ENCODE data around the gene C1orf122. TPM values are rescaled to one million over a fixed set of nuclear protein-coding genes. Genes with fewer than 3 reads are reported as not detected.

The C1orf122 gene
- polyA plus RNA-seq, 3 donors = 15.5 to 29.5 (median 22.9) TPM

- Histone ChIP-seq H3K79me2 (ENCODE audit: insufficient read depth, low read length) (no peaks in the 10 kb centered on the region), H3K27me3 (ENCODE audit: control insufficient read depth in 2 of 2, insufficient read depth in 2 of 2, low read length in 2 of 2) (peaks cover 22 to 48% of the 10 kb centered on the region in 2 donors), H4K20me1 (ENCODE audit: insufficient read depth, low read length) (no peaks in the 10 kb centered on the region), H3K9me3 (replicated peaks in 1 of 2; ENCODE audit: control insufficient read depth in 1 of 2, insufficient read depth in 1 of 2, low read length in 2 of 2) (peaks cover 0 to 3% of the 10 kb centered on the region in 2 donors), H3K4me3 (replicated peaks in 1 of 3; ENCODE audit: low read depth in 2 of 3, low read length in 3 of 3) (peak within 1 kb of the TSS in 2 of 3 experiments; percentile 25 to 63), H3K9ac (ENCODE audit: insufficient read depth, low read length, poor library complexity, severe bottlenecking) (no peak within 1 kb of the TSS), H2AFZ (ENCODE audit: insufficient read depth, low read depth, low read length, poor library complexity, severe bottlenecking) (no peak within 1 kb of the TSS), H3K4me1 (ENCODE audit: control insufficient read depth in 1 of 2, insufficient read depth in 2 of 2, low read length in 2 of 2) (peaks cover 3 to 12% of the 10 kb centered on the region in 2 donors), H3K27ac (ENCODE audit: low read depth in 1 of 2, low read length in 2 of 2) (no peak within 1 kb of the TSS), H3K4me2 (replicated peaks; ENCODE audit: extremely low read depth, low read length, poor library complexity, severe bottlenecking) (peak within 1 kb of the TSS; percentile 69), H3K36me3 (replicated peaks in 1 of 2; ENCODE audit: control insufficient read depth in 1 of 2, insufficient read depth in 2 of 2, low read length in 2 of 2) (no peaks in the 10 kb centered on the region)
- Mint-ChIP-seq H3K27ac (no peak within 1 kb of the TSS), H3K9me3 (peaks cover 0 to 11% (median 4%) of the 10 kb centered on the region in 7 donors), H3K27me3 (ENCODE audit: low read depth in 3 of 3) (peaks cover 50 to 65% (median 51%) of the 10 kb centered on the region in 3 donors), H3K36me3 (peaks cover 0 to 1% of the 10 kb centered on the region in 2 donors), H3K4me3 (peak within 1 kb of the TSS; percentile 70 to 84), H3K4me1 (peaks cover 20% of the 10 kb centered on the region)
- under 1% methylated on average over 76 of the region's 82 CpGs for WGBS (ENCODE audit: insufficient coverage)
- intact Hi-C loops (cut with micrococcal nuclease) = no loop called here
- TF ChIP-seq CTCF (IDR thresholded peaks at IDR 0.05) = no peak
- peak; percentile 10 to 41 (median 17) for DNase-seq
Measured at GRCh38 chr1:37793773-37794371, 13.7 kb upstream of the C1orf122 start, which contains the start of gene MANEAL. Gene MANEAL, plus strand, starts transcription at chr1:37793847. Its CDS starts 336 bp downstream, at chr1:37794183.

GRCh38 chr1:37794372-37795339 lies 12.9 kb upstream of the C1orf122 start:
- H3K36me3 Mint-ChIP-seq = peaks cover 7 to 8% of the 10 kb centered on the region in 2 donors
- peaks cover 22 to 47% of the 10 kb centered on the region in 2 donors for H3K27me3 ChIP-seq (ENCODE audit: control insufficient read depth in 2 of 2, insufficient read depth in 2 of 2, low read length in 2 of 2)
- H3K9ac ChIP-seq (ENCODE audit: insufficient read depth, low read length, poor library complexity, severe bottlenecking) = no peak overlapping the region
- H3K27me3 Mint-ChIP-seq (ENCODE audit: low read depth in 3 of 3) = peaks cover 47 to 61% (median 48%) of the 10 kb centered on the region in 3 donors
- peaks cover 0 to 11% (median 4%) of the 10 kb centered on the region in 7 donors for H3K9me3 Mint-ChIP-seq
- peak overlapping the region; percentile 69 for H3K4me2 ChIP-seq (replicated peaks; ENCODE audit: extremely low read depth, low read length, poor library complexity, severe bottlenecking)
- peaks cover 20% of the 10 kb centered on the region for H3K4me1 Mint-ChIP-seq
- peaks cover 0 to 6% of the 10 kb centered on the region in 2 donors for H3K36me3 ChIP-seq (replicated peaks in 1 of 2; ENCODE audit: control insufficient read depth in 1 of 2, insufficient read depth in 2 of 2, low read length in 2 of 2)
- intact Hi-C loops (cut with micrococcal nuclease) = no loop called here
- H2AFZ ChIP-seq (ENCODE audit: insufficient read depth, low read depth, low read length, poor library complexity, severe bottlenecking) = no peak overlapping the region
- 8% methylated on average over 51 of the region's 59 CpGs for WGBS (ENCODE audit: insufficient coverage)
- no peak for DNase-seq
- H3K4me3 Mint-ChIP-seq = peak overlapping the region; percentile 70 to 84
- H3K4me3 ChIP-seq (replicated peaks in 1 of 3; ENCODE audit: low read depth in 2 of 3, low read length in 3 of 3) = no peak overlapping the region
- H4K20me1 ChIP-seq (ENCODE audit: insufficient read depth, low read length) = no peaks in the 10 kb centered on the region
- no peaks in the 10 kb centered on the region for H3K79me2 ChIP-seq (ENCODE audit: insufficient read depth, low read length)
- H3K9me3 ChIP-seq (replicated peaks in 1 of 2; ENCODE audit: control insufficient read depth in 1 of 2, insufficient read depth in 1 of 2, low read length in 2 of 2) = peaks cover 0 to 3% of the 10 kb centered on the region in 2 donors
- no peak for TF ChIP-seq CTCF (IDR thresholded peaks at IDR 0.05)
- peak overlapping the region in 1 of 7 donors; percentile 46 for H3K27ac Mint-ChIP-seq
- H3K4me1 ChIP-seq (ENCODE audit: control insufficient read depth in 1 of 2, insufficient read depth in 2 of 2, low read length in 2 of 2) = peaks cover 3 to 12% of the 10 kb centered on the region in 2 donors
- no peak overlapping the region for H3K27ac ChIP-seq (ENCODE audit: low read depth in 1 of 2, low read length in 2 of 2)
